K562 (cell line): Measurements from ENCODE around the gene TBC1D5. TPM values are rescaled to one million over a fixed set of nuclear protein-coding genes. Genes with fewer than 3 reads are reported as not detected.

Experiments
- ATAC-seq: fragments of 200-7000 bp; cut with Tn5 transposase; 3 replicates; pipeline ENCODE4 v1.9.1; 2020; ENCODE audit warnings: moderate library complexity
- BruUV-seq: library from RNA; stranded (reverse); fragments of 400-500 nt; replicated peaks from 2 replicates; lab custom pipeline; 2021; lab: Mats Ljungman, UMichigan
- CTCF ChIA-PET: fragments of 300-600 bp; formaldehyde crosslinking; extraction: SDS; loops from one replicate; lab custom pipeline; 2021; ENCODE audit warnings: low intra/inter-chr PET ratio; lab: Yijun Ruan, JAX
- POLR2A ChIA-PET: fragments of 300-600, 350-650 bp; sonication (Branson Sonifier 250); formaldehyde crosslinking; extraction: SDS; loops from one replicate; lab custom pipeline; 2021; ENCODE audit warnings: antibody characterized with exemption, inconsistent platforms; lab: Yijun Ruan, JAX
- DNase-seq, 4 experiments: peaks; one replicate each; pipeline versions ENCODE4 v3.0.0 to v3.0.0-alpha.2; 2011 to 2018; ENCODE audit warnings: low spot score in 3 of 4, mixed read lengths in 3 of 4; ENCODE audit errors: extremely low read depth in 1 of 4
- FAIRE-seq: peaks from 2 replicates; lab custom pipeline; 2011; peaks lifted over from hg19 to GRCh38; lab: Jason Lieb, UNC
- H2AFZ ChIP-seq: 2 replicates; pipeline ENCODE4 v1.6.0; 2011; ENCODE audit warnings: low read depth, low read length, control low read depth, inconsistent platforms
- H3K27ac ChIP-seq: fragments of 200-600 bp; 3 replicates; pipeline ENCODE4 v1.8.0; 2011; ENCODE audit warnings: low read depth, mild to moderate bottlenecking, control low read depth, inconsistent platforms, low read length, moderate library complexity, mixed read lengths; ENCODE audit errors: extremely low read depth
- H3K27me3 ChIP-seq, 2 experiments: fragments of 300-600 bp in 1 of 2; 2 replicates in 1 of 2; 3 replicates in 1 of 2; pipeline versions ENCODE4 v1.6.0 to v1.8.0; 2011; ENCODE audit warnings: inconsistent platforms in 2 of 2, low read length in 2 of 2, mild to moderate bottlenecking in 1 of 2, mixed read lengths in 1 of 2, moderate library complexity in 1 of 2; ENCODE audit not compliant: control insufficient read depth in 2 of 2, insufficient read depth in 2 of 2
- H3K36me3 ChIP-seq: fragments of 300-600 bp; 3 replicates; pipeline ENCODE4 v1.8.0; 2011; ENCODE audit warnings: mild to moderate bottlenecking, low read length, inconsistent platforms; ENCODE audit not compliant: control insufficient read depth, insufficient read depth
- H3K4me1 ChIP-seq, 2 experiments: fragments of 200-600 bp in 1 of 2; replicated peaks in 1 of 2; 2 replicates in 1 of 2; 3 replicates in 1 of 2; pipeline versions ENCODE4 v1.5.1 to v1.8.0; 2011; ENCODE audit warnings: inconsistent platforms in 2 of 2, low read length in 2 of 2, mild to moderate bottlenecking in 1 of 2, mixed read lengths in 1 of 2, moderate library complexity in 1 of 2; ENCODE audit not compliant: control insufficient read depth in 2 of 2, insufficient read depth in 2 of 2
- H3K4me2 ChIP-seq: 2 replicates; pipeline ENCODE4 v1.6.1; 2011; ENCODE audit warnings: low read length, control low read depth, inconsistent platforms, mixed read lengths; ENCODE audit not compliant: insufficient read depth
- H3K4me3 ChIP-seq: fragments of 200-600 bp; sonication (generic), shearing (Covaris generic); 2 replicates; pipeline ENCODE4 v1.5.1; 2016; ENCODE audit warnings: control low read depth, inconsistent platforms
- H3K79me2 ChIP-seq: fragments of 200-600 bp; 3 replicates; pipeline ENCODE4 v1.8.0; 2011; ENCODE audit warnings: low read length, inconsistent platforms; ENCODE audit not compliant: control insufficient read depth, insufficient read depth
- H3K9ac ChIP-seq, 2 experiments: 2 replicates each; pipeline versions ENCODE4 v1.6.0 to v1.6.1; 2011; ENCODE audit warnings: low read depth in 2 of 2, low read length in 2 of 2, control low read depth in 1 of 2, inconsistent platforms in 1 of 2, mild to moderate bottlenecking in 1 of 2, mixed read lengths in 1 of 2; ENCODE audit not compliant: insufficient read depth in 1 of 2
- H3K9me1 ChIP-seq: one replicate; pipeline ENCODE4 v1.6.0; 2011; ENCODE audit warnings: inconsistent platforms, mild to moderate bottlenecking, low read length, moderate library complexity; ENCODE audit not compliant: control insufficient read depth, insufficient read depth
- H3K9me3 ChIP-seq: replicated peaks from 2 replicates; pipeline ENCODE4 v1.5.1; 2011; ENCODE audit warnings: low read depth, low read length, inconsistent platforms; ENCODE audit not compliant: control insufficient read depth, insufficient read depth
- H4K20me1 ChIP-seq: replicated peaks from 2 replicates; pipeline ENCODE4 v1.6.1; 2011; ENCODE audit warnings: low read length, inconsistent platforms, mixed read lengths; ENCODE audit not compliant: control insufficient read depth, insufficient read depth
- FOXK1 ChIP-seq: sonication (generic); formaldehyde crosslinking; IDR thresholded peaks from 2 replicates; pipeline ENCODE4 v1.8.0; 2022; ENCODE audit warnings: missing genetic modification reagents, mild to moderate bottlenecking, borderline replicate concordance
- LCOR ChIP-seq: sonication (generic); formaldehyde crosslinking; IDR thresholded peaks from 2 replicates; pipeline ENCODE4 v1.8.0; 2022; ENCODE audit warnings: mild to moderate bottlenecking, missing genetic modification reagents
- NONO ChIP-seq, 2 experiments: fragments of 200-400 bp in 1 of 2; fragments of 450-650 bp in 1 of 2; formaldehyde crosslinking in 1 of 2; IDR thresholded peaks; 2 replicates each; pipeline ENCODE4 v1.6.1; 2017; ENCODE audit warnings: low read depth in 2 of 2, mild to moderate bottlenecking in 2 of 2, moderate library complexity in 2 of 2, low read length in 1 of 2
- RAD51 ChIP-seq: fragments of 450-650 bp; IDR thresholded peaks from 2 replicates; pipeline ENCODE4 v1.7.1; 2016; ENCODE audit warnings: low read depth, mild to moderate bottlenecking, borderline replicate concordance
- RHOXF2B ChIP-seq: fragments of 250-450 bp; sonication (Bioruptor Pico); conservative IDR thresholded peaks from 2 replicates; pipeline ENCODE4 v1.5.1; 2021
- TOE1 ChIP-seq, 2 experiments: fragments of 450-650 bp in 1 of 2; sonication (generic) in 1 of 2; formaldehyde crosslinking in 1 of 2; IDR thresholded peaks; 2 replicates each; pipeline versions ENCODE4 v1.7.1 to v1.8.0; 2016 to 2022; ENCODE audit warnings: borderline replicate concordance in 2 of 2, mild to moderate bottlenecking in 2 of 2, antibody characterized with exemption in 1 of 2, inconsistent platforms in 1 of 2, low read depth in 1 of 2, missing genetic modification reagents in 1 of 2, moderate library complexity in 1 of 2
- ZNF134 ChIP-seq: fragments of 250-450 bp; sonication (Bioruptor Pico); conservative IDR thresholded peaks from 2 replicates; pipeline ENCODE4 v1.4.0; 2020
- ZNF347 ChIP-seq: fragments of 450-650 bp; formaldehyde crosslinking; IDR thresholded peaks from 2 replicates; pipeline ENCODE4 v1.4.0; 2020; ENCODE audit warnings: low read depth, mild to moderate bottlenecking, moderate library complexity
- ZSCAN29 ChIP-seq: fragments of 450-650 bp; IDR thresholded peaks from 2 replicates; pipeline ENCODE4 v1.6.1; 2017
- WGBS: fragments of 100-300 bp; shearing (Covaris generic); methylation state at CpG from one replicate; pipeline ENCODE4 v1.1.6; 2016; ENCODE audit warnings: low coverage, mixed read lengths; ENCODE audit not compliant: insufficient coverage; ENCODE audit errors: missing lambda C conversion rate; 5-methylcytosine and 5-hydroxymethylcytosine counted together
- in situ Hi-C: fragments of 300-500 bp; cut with MboI; formaldehyde crosslinking; loops from 4 replicates; pipeline ENCODE4 v1.15.0; 2018; ENCODE audit warnings: inconsistent platforms, mixed read lengths
- intact Hi-C: fragments of 100-400 bp; cut with micrococcal nuclease; formaldehyde crosslinking; loops from 2 replicates; pipeline ENCODE4 v1.14.2; 2022
- polyA plus RNA-seq, 8 experiments: library from polyadenylated mRNA; depleted of rRNA in 4 of 8; stranded (reverse) in 5 of 8; unstranded in 3 of 8; fragments of >200 nt; fragmentation: Nextera tagmentation in 2 of 8; fragmentation: Illumina TruSeq in 1 of 8; extraction: Ambion mirVana in 2 of 8; extraction: Trizol in 1 of 8; gene quantifications; 2 replicates each; pipeline versions ENCODE4 v1.2.1 to v1.2.3, GENCODE V29; 2011 to 2014; ENCODE audit warnings: inconsistent platforms in 1 of 8, missing spikeins in 1 of 8
- total RNA-seq, 7 experiments: library from RNA; depleted of rRNA in 6 of 7; stranded (reverse); fragments of >200 nt in 6 of 7; fragmentation: Illumina TruSeq in 2 of 7; extraction: Trizol in 2 of 7; gene quantifications; 2 replicates each; pipeline versions ENCODE4 v1.2.1 to v1.2.3, GENCODE V29; 2011 to 2021; ENCODE audit warnings: low replicate concordance in 1 of 7
- TF ChIP-seq, protein P1 (sequence below): fragments of 450-650 bp; formaldehyde crosslinking; IDR thresholded peaks from 2 replicates; pipeline ENCODE4 v1.4.0; 2020; ENCODE audit warnings: mild to moderate bottlenecking, mixed read lengths

The TBC1D5 gene
- total and polyA plus RNA-seq, 9 of the 15 experiments (the other 6 are each of a cell fraction or from before 2014, with no cell fraction given) = 2.9 to 38.1 (median 25.6) TPM

DNA sequence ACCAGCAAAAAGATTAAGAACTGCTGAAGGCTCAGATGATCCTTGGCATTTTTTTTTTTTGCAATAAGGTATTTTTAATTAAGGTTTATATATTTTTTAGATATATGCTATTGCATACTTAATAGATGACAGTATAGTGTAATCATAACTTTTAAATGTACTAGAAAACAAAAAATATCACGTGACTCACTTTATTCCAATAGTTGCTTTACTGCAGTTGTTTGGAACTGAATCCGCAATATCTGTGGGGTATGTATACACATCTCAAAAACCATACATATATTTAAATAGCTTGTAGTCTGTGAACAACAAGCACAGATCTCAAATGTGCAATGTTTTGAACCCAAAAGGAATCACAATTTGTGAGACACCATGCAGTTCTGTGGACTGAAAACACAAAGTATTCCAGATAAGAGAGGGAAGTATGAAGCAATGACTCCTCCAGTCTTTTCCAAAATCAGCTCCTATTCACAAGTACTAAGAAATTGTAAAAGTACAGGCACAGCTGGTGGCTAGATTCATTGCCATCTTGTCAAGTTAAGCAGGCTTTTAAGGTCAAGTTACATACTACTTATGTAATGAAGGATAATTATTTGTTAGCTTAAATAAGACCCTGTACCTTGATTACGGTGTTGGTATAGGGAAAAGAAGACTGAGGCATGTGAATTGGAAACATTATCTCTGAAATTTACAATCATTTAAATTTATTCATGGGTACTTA, 331.1 kb downstream of the TBC1D5 start:
- ATAC-seq (no peak), DNase-seq (no peak), FAIRE-seq (no peak)
- Histone ChIP-seq H3K9ac (no peak overlapping the region), H3K79me2 (no peaks in the 10 kb centered on the region), H3K27ac (no peak overlapping the region), H3K4me1 (no peaks in the 10 kb centered on the region), H3K4me3 (no peak overlapping the region), H3K36me3 (no peaks in the 10 kb centered on the region), H2AFZ (no peak overlapping the region), H3K4me2 (no peak overlapping the region), H3K27me3 (no peaks in the 10 kb centered on the region), H4K20me1 (no peaks in the 10 kb centered on the region), H3K9me3 (no peaks in the 10 kb centered on the region), H3K9me1 (no peaks in the 10 kb centered on the region)
- WGBS = 57% methylated on average over 3 of the region's 3 CpGs
- TF ChIP-seq NONO (IDR thresholded peaks at IDR 0.05; ENCODE audit: low read depth in 2 of 2, low read length in 1 of 2) (no peak), RAD51 (peak; percentile 65), FOXK1 (CRISPR knock-in tag) (no peak), ZSCAN29 (no peak), ZNF347 (no peak), LCOR (no peak), RHOXF2B (CRISPR knock-in tag) (no peak), ZNF134 (CRISPR knock-in tag) (no peak), TOE1 (IDR thresholded peaks at IDR 0.05; ENCODE audit: borderline replicate concordance) (peak; percentile 38; the same call in 1 of the 2 replicates), TOE1 (CRISPR knock-in tag; IDR thresholded peaks at IDR 0.05; ENCODE audit: borderline replicate concordance, low read depth) (no peak)
- TF ChIP-seq, protein P1, sequence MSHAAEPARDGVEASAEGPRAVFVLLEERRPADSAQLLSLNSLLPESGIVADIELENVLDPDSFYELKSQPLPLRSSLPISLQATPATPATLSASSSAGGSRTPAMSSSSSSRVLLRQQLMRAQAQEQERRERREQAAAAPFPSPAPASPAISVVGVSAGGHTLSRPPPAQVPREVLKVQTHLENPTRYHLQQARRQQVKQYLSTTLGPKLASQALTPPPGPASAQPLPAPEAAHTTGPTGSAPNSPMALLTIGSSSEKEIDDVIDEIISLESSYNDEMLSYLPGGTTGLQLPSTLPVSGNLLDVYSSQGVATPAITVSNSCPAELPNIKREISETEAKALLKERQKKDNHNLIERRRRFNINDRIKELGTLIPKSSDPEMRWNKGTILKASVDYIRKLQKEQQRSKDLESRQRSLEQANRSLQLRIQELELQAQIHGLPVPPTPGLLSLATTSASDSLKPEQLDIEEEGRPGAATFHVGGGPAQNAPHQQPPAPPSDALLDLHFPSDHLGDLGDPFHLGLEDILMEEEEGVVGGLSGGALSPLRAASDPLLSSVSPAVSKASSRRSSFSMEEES (CRISPR knock-in tag) = peak; percentile 88
- BruUV-seq = no TSS peak
- intact Hi-C loops = no loop called here
- POLR2A ChIA-PET = interaction anchor here (0.7 to 0.8 kb wide), 2 partner anchors 34 to 176 kb away, joined by 3 to 4 read pairs; no protein-coding TSS in a partner anchor
- CTCF ChIA-PET = interaction anchor here (2.3 to 3.1 kb wide), 2 partner anchors 153 to 810 kb away, joined by 12 to 24 read pairs; no protein-coding TSS in a partner anchor
- in situ Hi-C loops = loop anchor here (25.0 kb wide), 1 partner anchor 499 kb away; no protein-coding TSS in a partner anchor
